Femur (tissue), 1 donor: ENCODE measurements around the gene KCNJ8.
"Not testable (repeated sequence)": the region's sequence is repeated elsewhere in the genome, so short reads cannot be mapped to it uniquely, and the experiment has no call there.

Source experiments
- DNase-seq: peaks from one replicate; pipeline ENCODE4 v3.0.0-alpha.2; 2017

KCNJ8 gene

DNA sequence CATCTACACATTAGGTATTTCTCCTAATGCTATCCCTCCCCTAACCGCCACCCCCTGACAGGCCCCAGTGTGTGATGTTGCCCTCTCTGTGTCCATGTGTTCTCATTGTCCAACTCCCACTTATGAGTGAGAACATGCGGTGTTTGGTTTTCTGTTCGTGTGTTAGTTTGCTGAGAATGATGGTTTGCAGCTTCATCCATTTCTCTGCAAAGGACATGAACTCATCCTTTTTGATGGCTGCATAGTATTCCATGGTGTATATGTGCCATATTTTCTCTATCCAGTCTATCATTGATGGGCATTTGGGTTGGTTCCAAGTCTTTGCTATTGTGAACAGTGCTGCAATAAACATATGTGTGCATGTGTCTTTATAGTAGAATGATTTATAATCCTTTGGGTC, 8.2 kb upstream of the KCNJ8 start:
- DNase-seq, result not testable (repeated sequence)

DNA sequence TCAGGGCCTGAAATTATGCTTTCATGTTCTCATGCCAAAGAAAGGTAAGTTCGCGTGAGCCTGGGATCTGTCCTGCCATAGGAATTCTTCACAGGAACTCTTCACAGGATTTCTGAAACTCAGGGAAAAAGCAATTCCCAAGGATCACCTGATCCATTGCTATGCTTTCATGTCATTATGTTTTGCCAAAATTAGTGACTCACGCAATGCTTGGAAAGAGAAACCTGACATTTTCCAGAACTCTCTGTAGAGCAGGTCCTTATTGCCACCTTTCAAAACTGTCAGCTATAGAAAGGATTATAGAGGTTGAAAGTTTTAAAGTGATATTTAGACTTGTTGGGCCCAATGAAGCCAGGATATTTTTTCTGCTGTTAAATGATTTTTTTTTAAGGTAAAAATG, 6.3 kb upstream of the KCNJ8 start:
- no peak for DNase-seq

DNA sequence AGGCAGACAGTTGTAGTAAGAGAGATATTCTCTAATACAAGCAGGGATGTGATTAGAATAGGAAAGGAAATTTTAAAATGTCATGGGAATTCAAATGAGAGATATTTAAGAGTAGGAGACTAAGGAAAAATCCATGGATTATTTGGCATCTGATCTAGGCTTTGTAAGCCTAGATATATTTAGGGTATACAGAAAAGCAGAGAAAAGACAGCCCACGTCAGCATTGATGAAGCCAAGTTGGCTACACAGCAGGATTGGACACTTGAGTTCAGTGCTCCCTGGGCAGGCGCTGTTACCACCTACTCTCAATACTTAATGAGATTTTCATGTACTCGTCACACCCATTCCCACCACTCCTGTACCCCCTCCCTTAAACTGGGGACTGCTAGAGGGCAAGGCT, 1.7 kb upstream of the KCNJ8 start:
- peak; percentile 41 for DNase-seq

DNA sequence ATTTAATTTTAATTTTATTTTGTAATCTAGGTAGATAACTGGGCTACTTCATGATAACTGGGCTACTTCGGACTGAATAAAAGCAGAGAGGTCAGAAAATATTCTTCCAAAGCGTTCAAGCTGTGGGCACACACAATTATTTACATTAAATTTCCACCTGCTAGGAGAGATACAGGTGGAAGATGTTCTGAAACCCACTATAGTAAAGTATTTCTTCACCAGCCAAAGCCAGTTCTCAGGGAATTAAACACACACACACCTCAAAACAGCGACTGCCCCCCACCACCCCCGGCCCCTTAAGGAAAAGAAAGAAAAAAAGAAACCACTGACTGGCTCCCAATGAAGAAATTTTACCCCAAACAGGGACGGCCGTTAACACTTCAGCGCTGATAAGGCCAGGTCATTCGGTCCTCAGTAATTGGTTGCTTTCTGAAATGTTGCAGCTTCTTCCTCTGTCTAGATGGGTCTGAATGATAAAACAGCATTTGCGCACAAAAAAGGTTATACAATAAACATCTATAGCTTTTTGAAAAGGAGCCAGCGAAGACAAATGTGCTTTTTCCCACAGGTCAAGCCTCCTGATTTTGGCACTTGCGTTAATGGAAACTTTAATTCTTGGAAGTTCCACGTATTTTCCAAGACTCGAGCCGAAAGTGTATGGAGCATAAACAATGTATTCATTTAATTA, 771 bp upstream of the KCNJ8 start:
- no peak for DNase-seq

DNA sequence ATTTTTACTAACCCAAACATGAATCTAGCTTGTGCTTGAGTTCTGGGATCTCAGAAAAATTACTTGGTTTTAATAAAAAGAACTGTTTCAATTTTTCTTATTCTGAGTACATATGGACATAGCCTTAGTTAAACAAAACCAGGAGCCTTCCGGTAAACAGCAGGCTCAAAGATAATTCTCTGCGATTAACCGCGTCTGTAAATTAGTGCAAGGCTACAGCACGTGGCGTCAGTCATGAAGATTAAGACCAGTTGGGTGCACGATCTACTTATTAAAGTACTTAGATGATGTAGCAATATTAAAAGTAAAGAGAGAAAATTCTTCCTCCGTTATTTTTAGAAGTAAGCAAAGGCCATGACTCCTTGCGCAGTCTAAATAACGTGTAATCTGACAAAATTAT, 700 bp downstream of the KCNJ8 start:
- DNase-seq, result no peak

DNA sequence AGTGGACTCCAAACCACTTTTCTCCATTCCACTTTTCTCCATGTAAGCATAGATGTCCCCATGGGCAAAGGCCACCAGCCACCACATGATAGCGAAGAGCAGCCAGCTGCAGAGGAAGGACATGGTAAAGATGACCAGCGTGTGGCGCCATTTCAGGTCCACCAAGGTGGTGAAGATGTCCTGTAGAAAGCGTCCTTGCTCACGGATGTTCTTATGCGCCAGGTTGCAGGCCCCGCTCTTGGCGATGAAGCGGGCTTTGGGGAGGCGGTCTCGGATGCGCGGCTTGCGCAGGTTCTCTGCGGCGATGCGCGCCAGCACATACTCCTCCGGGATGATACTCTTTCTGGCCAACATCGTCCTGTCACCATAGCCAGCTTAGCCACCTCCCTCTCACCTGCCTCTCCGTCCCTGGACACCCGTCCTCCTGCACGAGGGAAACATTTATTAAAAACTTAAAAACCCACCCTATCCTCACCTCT, 1.2 kb downstream of the KCNJ8 start:
- peak; percentile 51 for DNase-seq

DNA sequence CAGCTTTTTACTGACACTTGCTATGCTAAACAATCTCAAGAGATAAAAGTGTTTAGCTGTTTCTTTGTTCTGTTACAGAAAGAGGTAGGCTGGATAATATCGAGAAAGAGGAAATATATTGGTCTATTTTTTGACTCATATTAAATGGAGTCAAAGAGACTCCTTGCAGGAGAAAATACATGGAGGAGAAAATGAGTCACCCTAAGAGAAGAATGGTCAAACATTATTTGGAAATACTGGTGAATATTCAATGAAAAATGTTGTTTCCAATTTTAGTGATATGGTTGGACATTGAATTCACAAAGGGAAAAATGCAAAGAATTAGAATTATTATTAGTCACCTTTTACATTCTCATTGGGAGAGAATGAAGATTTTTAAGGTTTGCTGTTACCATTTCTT, 3.2 kb downstream of the KCNJ8 start:
- DNase-seq, result no peak

DNA sequence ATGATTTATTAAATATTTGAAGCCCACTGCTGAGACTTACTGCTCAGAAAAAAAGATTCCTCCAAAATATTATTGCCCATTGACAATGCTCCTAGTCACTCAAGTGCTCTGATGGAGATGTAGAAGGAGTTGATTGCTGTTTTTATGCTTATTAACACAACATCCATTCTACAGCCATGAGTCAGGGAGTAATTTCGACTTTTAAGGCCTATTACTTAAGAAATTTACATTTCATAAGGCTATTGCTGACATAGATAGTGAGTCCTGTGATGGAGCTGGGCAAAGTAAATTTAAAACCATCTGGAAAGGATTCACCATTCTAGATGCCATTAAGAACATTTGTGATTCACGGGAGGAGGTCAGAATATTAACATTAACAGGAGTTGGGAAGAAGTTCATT, 5.2 kb downstream of the KCNJ8 start:
- no peak for DNase-seq

DNA sequence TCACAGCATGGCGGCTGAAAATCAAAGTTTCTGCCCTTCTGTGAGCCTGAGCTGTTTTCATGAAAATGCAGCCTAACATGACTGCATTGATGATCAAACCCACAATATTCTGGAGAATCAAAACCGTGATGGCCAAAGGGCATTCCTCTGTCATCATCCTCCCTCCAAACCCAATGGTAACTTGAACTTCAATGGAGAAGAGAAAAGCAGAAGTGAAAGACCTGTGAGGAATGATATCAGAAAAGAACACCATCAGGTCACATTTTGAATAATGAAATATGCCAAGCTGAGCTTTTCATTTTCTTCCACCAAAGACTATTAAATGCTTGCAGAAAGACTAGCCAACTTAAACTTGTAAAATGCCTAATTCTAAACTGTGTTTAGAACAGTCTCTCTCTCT, 8.1 kb downstream of the KCNJ8 start:
- no peak for DNase-seq

DNA sequence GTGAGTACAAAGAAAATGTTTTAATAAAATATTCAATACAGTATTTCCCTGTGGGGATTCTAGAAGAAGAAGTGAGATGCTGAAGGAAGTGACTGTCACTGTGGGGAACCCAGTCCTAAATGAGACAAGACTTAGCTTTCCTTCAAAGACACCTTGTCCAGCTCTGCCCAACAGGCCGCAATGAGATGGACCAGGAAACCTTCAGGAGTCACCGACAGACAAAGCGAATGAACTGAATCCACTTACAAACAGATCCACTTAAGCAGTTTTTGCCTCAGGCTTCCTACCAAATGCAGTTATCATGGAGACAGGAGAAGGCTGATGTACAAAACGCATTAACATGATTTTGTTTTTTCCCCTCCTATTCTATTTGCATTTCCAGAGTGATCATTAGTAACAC, 9.6 kb downstream of the KCNJ8 start:
- no peak for DNase-seq

DNA sequence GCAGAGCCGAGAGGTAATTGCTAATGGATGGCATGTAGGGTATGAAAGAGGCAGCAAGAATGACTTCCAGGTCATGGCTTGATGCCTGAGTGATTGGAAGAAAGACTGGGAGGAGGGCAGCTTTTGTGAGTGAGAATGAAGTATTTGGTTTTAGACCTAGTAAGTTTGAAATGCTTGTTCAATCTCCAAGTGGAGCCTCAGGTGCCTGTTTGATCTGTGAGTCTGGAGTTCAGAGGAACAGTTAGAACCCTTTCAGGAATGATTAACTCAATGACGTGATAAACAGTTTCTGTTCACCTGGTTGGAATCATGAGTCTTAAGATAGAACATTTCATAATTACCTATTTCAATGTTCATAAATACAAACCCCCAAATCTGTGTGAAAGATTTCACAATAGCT, 10.4 kb downstream of the KCNJ8 start:
- DNase-seq, result no peak

DNA sequence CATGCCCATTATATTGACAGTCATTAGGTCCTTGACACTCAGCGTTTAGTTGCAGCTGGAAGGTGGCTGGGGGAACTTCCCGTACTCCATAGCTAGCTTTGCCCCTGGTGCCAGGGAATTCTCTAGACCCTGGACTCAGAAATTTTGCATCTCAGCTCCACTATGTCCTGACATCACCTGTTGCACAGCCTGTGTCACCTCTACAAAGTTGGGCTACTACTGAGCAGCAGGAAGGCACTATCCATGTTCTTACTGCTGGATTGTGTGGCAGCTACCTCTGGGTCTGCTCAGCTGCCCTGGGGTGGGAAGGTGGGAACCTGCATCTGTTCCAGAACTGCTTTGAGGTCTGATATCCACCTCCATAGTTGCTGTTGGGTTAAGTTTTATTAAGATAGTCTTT, 11.0 kb downstream of the KCNJ8 start:
- DNase-seq, result no peak

DNA sequence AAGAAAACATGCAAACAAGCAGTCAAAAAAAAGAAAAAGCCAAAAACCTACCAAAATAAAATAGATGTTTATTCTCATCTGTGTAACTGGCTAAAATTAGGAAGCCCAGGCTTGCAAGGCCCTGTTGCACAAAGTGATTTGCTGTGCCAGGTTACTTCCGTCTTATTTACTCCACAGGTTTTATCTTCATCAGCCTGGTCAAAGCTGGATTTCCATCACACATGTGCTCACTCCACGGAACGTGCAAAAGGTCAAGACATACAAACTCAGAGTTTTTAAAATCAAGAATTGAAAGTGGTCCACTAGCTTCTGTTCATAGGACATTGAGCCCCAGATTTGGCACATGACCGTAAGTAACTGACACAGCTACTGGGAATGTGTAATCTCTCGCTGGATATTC, 14.8 kb downstream of the KCNJ8 start:
- no peak for DNase-seq

DNA sequence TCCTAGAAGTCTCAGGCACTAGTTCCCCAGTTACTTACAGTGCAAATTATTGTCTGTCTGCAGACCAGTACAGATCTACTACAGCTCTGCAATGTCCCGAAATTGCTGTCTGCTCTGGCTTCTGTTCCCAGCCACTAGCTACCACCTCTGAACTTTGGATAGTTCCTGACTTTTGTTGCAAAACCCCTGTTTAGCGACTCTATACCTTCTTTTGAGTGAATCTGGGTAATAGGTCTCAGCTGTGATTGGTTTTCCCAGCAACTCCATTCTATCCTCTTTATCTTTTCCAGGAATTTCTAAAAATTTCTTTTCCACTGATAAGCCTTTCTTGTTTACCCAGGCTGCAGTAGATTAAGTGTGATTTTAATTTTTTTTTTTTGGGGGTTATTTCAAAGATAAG, 16.8 kb downstream of the KCNJ8 start:
- DNase-seq, result no peak

DNA sequence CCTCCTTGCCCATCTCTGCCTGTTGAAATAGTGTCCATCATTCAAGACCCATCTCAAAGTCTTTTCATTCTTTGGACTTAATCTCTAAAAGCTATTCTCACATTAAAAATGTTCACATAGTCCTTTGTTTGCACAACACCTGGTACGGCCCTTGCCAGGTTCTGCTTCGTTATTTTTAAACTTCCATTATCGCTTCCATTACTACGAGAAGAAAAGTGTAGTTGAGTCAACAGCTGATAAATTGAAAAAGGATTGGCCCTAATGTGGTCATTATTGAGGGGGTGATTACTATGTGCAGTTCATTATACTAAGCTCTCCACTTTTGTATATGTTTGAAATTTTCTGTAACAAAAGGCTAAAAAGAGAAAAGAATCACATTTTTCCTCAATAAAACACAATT, 17.8 kb downstream of the KCNJ8 start:
- DNase-seq, result no peak

DNA sequence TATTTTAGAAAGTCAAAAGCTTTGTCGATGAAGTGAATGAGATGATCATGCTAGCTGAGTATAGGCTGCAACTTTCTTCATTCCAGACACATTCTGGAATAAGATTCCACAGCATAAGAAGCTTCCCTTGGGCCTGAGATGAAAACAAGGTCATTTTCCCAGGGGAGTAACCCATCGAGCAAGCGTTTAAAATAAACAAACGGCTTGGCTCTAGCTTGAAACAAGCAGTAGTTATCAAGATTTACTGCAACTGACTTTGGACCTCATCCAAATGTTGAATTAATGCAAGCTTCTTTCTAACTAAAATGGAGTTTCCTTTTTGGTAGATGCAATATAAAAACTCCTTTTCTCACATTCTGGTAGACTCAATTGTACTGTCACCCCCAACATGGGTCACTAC, 23.0 kb downstream of the KCNJ8 start:
- DNase-seq, result no peak

DNA sequence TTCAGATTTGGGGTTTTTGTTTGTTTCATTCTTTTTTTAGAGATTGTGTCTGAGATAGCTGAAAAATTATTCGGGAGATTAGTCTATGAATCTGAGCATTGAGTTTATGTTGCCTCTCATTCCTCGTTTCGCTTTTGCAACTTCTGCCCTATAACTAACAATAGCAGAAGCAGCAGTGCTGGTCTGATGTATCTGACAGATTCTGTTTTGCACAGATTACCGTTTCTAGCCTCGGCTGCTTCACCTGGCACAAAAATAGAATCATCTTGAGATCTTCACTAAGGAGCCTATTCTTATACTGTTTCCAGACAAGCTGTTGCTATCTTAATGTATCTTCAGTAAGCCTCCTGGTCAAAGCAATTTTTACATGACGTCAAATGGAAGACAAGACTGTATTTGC, 29.2 kb downstream of the KCNJ8 start:
- DNase-seq, result no peak

DNA sequence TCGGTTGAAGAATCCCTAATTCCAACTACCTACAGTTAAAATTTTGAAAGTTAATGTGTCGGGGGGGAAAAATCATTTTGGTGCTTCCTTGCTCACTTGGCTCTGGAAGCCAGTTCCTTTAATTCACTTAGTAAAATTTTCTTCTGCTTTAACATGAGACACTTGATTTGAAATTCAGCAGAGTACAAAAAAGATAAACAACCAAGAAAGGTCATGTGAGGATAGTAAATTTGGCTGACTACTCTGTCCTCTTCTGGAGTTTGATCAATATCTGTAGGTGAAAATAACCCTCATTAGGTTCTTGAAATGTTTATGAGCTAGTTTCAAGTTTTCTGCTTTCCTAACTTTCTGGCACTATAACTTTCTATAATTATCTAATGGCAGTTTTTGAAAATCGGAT, 43.4 kb downstream of the KCNJ8 start:
- no peak for DNase-seq

DNA sequence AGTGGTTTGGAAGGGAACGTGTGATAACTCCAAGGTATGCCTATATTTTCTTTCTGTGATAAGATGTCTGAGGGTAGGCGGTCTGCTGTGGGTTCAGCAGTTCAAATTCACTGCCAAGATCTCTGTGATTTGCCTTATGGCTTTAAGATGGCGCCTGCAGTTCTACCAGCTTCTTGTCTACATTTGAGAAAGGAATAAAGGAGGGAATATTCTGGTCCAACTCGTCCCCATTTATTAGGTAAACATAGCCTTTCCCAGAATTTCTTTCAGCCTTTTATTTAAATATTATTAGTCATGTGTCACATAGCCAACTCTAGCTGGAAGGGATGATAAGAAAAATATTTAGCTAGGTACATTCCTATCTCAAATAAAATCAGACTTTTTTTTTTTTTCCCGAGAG, 48.8 kb downstream of the KCNJ8 start:
- no peak for DNase-seq

DNA sequence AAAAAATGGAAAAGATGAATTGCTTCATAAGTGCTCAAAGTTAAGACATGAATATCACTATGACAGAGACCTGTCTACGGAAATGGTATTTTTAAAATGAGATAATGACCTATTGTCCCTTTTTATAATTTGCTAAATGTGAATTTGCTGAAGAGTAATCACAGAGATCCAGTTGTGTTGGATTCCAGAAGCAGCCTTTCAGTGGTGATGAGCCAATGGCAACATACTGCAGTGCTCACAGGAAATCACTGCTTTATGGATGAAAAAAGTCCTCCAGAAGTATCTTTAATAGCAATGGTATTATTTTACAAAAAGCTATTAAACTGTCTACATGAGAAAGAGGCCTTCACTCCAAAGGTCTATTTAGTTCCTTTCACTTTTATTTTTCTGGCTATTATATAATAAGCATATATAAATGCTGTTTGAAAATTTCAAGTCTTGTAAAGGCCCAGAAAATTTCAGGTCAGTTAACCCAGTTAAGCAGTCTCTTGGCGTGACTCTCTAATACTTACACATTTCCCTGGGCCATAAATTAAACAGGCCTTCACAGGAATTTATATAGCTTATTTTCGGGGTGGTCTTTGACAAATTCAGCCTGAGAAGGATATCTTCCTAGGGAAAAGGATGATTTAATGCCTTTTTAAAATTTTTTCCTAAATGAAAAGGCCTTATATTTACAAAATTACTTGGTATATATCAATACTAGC, 55.4 kb downstream of the KCNJ8 start:
- no peak for DNase-seq

DNA sequence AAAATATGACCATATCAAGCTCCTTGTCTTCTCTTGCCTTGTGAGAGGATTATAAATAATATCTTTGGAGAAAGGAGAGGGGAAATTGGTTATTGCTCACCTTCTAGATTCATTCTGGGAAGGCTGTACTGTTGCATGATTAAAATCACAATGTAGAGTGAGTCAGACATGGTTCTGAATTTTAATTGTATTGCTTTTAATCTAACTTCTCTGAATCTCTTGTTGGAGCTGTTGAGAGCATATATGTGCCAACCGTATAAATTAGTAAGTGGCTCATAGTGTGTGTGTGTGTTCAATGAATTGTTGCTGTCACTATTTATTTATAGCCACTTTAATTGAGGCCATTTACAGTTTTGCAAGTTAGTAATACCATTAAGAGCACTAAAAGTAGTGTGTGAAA, 56.1 kb downstream of the KCNJ8 start:
- DNase-seq, result no peak

DNA sequence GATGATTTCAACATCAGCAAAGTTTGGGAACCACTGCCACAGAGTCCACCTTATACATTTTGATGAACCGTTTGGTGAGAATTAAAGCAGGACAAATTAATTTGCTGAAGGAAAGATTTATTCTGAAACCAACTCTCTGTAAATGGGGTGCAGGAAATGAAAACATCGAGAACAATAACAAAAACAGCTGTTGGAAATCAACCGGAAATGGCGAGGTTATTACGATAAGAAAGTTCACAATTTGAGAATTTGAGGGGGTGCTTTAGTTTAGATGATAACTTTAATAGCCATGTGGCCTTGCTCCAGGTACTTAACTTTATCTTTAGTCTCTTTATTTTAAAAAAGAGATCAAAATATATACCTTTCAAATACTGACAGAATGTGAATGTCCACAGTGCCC, 56.7 kb downstream of the KCNJ8 start:
- DNase-seq, result no peak

DNA sequence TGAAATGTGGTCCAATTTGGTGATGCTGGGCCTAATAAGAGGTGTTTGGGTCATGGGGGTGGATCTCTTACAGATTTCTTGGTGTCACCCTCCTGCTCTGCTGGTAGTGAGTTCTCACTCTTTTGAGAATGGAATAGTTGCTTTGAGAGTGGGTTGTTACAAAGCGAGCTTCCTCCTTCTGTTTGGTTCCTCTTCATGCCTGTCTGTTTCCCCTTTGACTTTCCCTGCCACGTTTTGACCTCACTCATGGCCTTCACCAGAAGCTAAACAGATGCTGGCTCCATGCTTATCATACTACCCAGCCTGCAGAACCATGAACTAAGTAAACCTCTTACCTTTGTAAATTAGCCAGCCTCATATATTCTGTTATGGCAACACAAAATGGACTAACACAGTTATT, 59.1 kb downstream of the KCNJ8 start:
- DNase-seq, result no peak
